ENCODE results near the gene UBTD2. TPM values are rescaled to one million over a fixed set of nuclear protein-coding genes. Genes with fewer than 3 reads are reported as not detected.

UBTD2 gene
- total and polyA plus RNA-seq, 9 donors: 17.0 to 31.5 (median 28.6) TPM

- Histone ChIP-seq H3K27me3 (no peaks in the 10 kb centered on the region), H3K27ac (no peak overlapping the region), H3K4me3 (no peak overlapping the region), H3K9me3 (no peaks in the 10 kb centered on the region), H3K36me3 (no peaks in the 10 kb centered on the region), H3K4me1 (ENCODE audit: insufficient read depth) (no peaks in the 10 kb centered on the region)
- no peak for DNase-seq
- intact Hi-C loops (cut with DNase I): no loop called here
- no peak for TF ChIP-seq POLR2A (IDR thresholded peaks at IDR 0.05)
- TF ChIP-seq EP300 (IDR thresholded peaks at IDR 0.05): no peak
- no peak for TF ChIP-seq CTCF (IDR thresholded peaks at IDR 0.05)
- 95 to 98% (median 97%) methylated on average over 3 of the region's 3 CpGs for WGBS, 3 donors
Measured at GRCh38 chr5:172243302-172243701, 40.3 kb downstream of the UBTD2 start.

- DNase-seq: no peak
- Histone ChIP-seq H3K27me3 (no peaks in the 10 kb centered on the region), H3K9me3 (no peaks in the 10 kb centered on the region), H3K4me3 (no peak overlapping the region), H3K36me3 (no peaks in the 10 kb centered on the region), H3K4me1 (ENCODE audit: insufficient read depth) (peaks cover 3% of the 10 kb centered on the region), H3K27ac (no peak overlapping the region)
- 56 to 72% (median 64%) methylated on average over 1 of the region's 1 CpG for whole genome bisulfite sequencing, 3 donors
- TF ChIP-seq CTCF (IDR thresholded peaks at IDR 0.05): no peak
- intact Hi-C loops (cut with DNase I): no loop called here
Measured at GRCh38 chr5:172238334-172238733, 45.2 kb downstream of the UBTD2 start.

GRCh38 chr5:172235827-172236736, 47.5 kb downstream of the UBTD2 start:
- no peaks in the 10 kb centered on the region for H3K36me3 ChIP-seq
- H3K4me3 ChIP-seq: no peak overlapping the region
- intact Hi-C loops (cut with DNase I): no loop called here
- no peaks in the 10 kb centered on the region for H3K27me3 ChIP-seq
- WGBS, 3 donors: 80 to 89% (median 86%) methylated on average over 3 of the region's 3 CpGs
- no peak for DNase-seq
- peaks cover 3% of the 10 kb centered on the region for H3K4me1 ChIP-seq (ENCODE audit: insufficient read depth)
- no peaks in the 10 kb centered on the region for H3K9me3 ChIP-seq
- H3K27ac ChIP-seq: no peak overlapping the region
- no peak for TF ChIP-seq CTCF (IDR thresholded peaks at IDR 0.05)
- TF ChIP-seq POLR2A (IDR thresholded peaks at IDR 0.05): no peak
- no peak for TF ChIP-seq EP300 (IDR thresholded peaks at IDR 0.05)

- no peaks in the 10 kb centered on the region for H3K36me3 ChIP-seq
- H3K4me3 ChIP-seq: no peak overlapping the region
- whole genome bisulfite sequencing, 3 donors: 20 to 42% (median 30%) methylated on average over 4 of the region's 4 CpGs
- H3K27me3 ChIP-seq: no peaks in the 10 kb centered on the region
- H3K27ac ChIP-seq: no peak overlapping the region
- TF ChIP-seq POLR2A (IDR thresholded peaks at IDR 0.05) (no peak), EP300 (IDR thresholded peaks at IDR 0.05) (no peak), CTCF (IDR thresholded peaks at IDR 0.05) (no peak)
- DNase-seq: no peak
- peaks cover 3% of the 10 kb centered on the region for H3K4me1 ChIP-seq (ENCODE audit: insufficient read depth)
- no peaks in the 10 kb centered on the region for H3K9me3 ChIP-seq
- intact Hi-C loops (cut with DNase I): no loop called here
Measured at GRCh38 chr5:172235132-172235780, 48.3 kb downstream of the UBTD2 start.
